ENCODE results near the gene SYPL1. TPM values are rescaled to one million over a fixed set of nuclear protein-coding genes. Genes with fewer than 3 reads are reported as not detected.

SYPL1 gene
- total RNA-seq, 1 experiment from 2014 or later: 78.0 TPM

DNA sequence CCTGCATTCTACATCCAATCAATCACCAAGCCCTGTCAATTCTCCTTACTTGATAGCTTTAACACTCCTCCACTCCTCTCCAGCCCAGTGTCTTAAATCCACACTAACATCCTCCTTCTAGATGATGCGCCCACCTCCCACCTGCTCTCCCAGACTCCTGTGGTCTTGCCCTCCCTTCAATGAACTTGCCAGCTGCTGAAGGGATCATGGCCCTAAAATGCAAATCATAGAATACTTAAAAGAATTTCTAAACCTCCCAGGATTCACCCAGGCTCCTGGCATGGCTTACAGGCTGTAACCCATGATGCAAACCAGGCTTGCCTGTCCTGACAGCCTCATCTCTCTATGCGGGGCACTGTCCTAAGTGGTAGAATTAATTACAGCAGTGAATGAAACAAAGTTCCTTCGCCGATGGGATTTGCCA is 43.6 kb downstream of the SYPL1 start:
- no peak for ATAC-seq
- Histone ChIP-seq H3K4me1 (ENCODE audit: control insufficient read depth in 1 of 2, insufficient read depth in 2 of 2, low read length in 2 of 2) (peaks cover 15 to 25% of the 10 kb centered on the region in 2 experiments), H2AFZ (ENCODE audit: low read depth, low read length, poor library complexity, severe bottlenecking) (no peak overlapping the region), H3K4me3 (replicated peaks in 1 of 2; ENCODE audit: low read depth in 1 of 2, low read length in 2 of 2) (no peak overlapping the region), H3K36me3 (ENCODE audit: control insufficient read depth in 1 of 2, insufficient read depth in 2 of 2, low read length in 2 of 2) (no peaks in the 10 kb centered on the region), H3K9me3 (ENCODE audit: control insufficient read depth in 1 of 2, insufficient read depth in 1 of 2, low read depth in 1 of 2, low read length in 2 of 2) (no peaks in the 10 kb centered on the region), H3K27ac (ENCODE audit: low read depth, low read length) (no peak overlapping the region), H3K4me2 (ENCODE audit: low read length) (no peak overlapping the region), H3K9ac (ENCODE audit: low read length) (no peak overlapping the region), H4K20me1 (ENCODE audit: insufficient read depth) (no peaks in the 10 kb centered on the region), H3K27me3 (ENCODE audit: insufficient read depth, low read length) (no peaks in the 10 kb centered on the region), H3K9me2 (ENCODE audit: insufficient read depth) (no peaks in the 10 kb centered on the region), H3K79me2 (ENCODE audit: insufficient read depth, low read length) (no peaks in the 10 kb centered on the region)
- no TSS peak for BruUV-seq (replicated peaks)
- RAD21 ChIA-PET (ENCODE audit: low non-redundant PET in 1 of 2, low total read pairs in 2 of 2, uncharacterized antibody in 2 of 2, unreplicated experiment in 2 of 2): interaction anchor here in 1 of 2 experiments (0.6 kb wide), 1 partner anchor 44 kb away, joined by 6 read pairs; no protein-coding TSS in a partner anchor
- no peak for DNase-seq (ENCODE audit: low read depth, low spot score)
- intact Hi-C loops (cut with micrococcal nuclease): no loop called here
- CTCF ChIA-PET: no interaction called here
- POLR2A ChIA-PET: no interaction called here
- TF ChIP-seq SRF (IDR thresholded peaks at IDR 0.05; ENCODE audit: low read depth) (no peak), CBX3 (IDR thresholded peaks at IDR 0.05; ENCODE audit: low read depth) (no peak), ELF1 (IDR thresholded peaks at IDR 0.05; ENCODE audit: borderline replicate concordance, low read depth) (no peak), CEBPB (IDR thresholded peaks at IDR 0.05; ENCODE audit: low read depth) (no peak), TCF7L2 (IDR thresholded peaks at IDR 0.05; ENCODE audit: borderline replicate concordance, extremely low read depth, insufficient read depth, insufficient read length) (no peak), SP1 (IDR thresholded peaks at IDR 0.05; ENCODE audit: low read depth) (no peak), POLR2A (IDR thresholded peaks at IDR 0.05; ENCODE audit: borderline replicate concordance, extremely low read depth, insufficient read depth, insufficient read length) (no peak), RAD21 (IDR thresholded peaks at IDR 0.05; ENCODE audit: low read depth) (no peak), SIN3A (IDR thresholded peaks at IDR 0.05; ENCODE audit: low read depth) (no peak)
- TF ChIP-seq, protein P1, sequence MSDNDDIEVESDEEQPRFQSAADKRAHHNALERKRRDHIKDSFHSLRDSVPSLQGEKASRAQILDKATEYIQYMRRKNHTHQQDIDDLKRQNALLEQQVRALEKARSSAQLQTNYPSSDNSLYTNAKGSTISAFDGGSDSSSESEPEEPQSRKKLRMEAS (IDR thresholded peaks at IDR 0.05): no peak
- TF ChIP-seq, protein P2, sequence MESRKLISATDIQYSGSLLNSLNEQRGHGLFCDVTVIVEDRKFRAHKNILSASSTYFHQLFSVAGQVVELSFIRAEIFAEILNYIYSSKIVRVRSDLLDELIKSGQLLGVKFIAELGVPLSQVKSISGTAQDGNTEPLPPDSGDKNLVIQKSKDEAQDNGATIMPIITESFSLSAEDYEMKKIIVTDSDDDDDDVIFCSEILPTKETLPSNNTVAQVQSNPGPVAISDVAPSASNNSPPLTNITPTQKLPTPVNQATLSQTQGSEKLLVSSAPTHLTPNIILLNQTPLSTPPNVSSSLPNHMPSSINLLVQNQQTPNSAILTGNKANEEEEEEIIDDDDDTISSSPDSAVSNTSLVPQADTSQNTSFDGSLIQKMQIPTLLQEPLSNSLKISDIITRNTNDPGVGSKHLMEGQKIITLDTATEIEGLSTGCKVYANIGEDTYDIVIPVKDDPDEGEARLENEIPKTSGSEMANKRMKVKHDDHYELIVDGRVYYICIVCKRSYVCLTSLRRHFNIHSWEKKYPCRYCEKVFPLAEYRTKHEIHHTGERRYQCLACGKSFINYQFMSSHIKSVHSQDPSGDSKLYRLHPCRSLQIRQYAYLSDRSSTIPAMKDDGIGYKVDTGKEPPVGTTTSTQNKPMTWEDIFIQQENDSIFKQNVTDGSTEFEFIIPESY (IDR thresholded peaks at IDR 0.05; ENCODE audit: extremely low read depth, insufficient replicate concordance, low read length): no peak
- TF ChIP-seq, protein P3, sequence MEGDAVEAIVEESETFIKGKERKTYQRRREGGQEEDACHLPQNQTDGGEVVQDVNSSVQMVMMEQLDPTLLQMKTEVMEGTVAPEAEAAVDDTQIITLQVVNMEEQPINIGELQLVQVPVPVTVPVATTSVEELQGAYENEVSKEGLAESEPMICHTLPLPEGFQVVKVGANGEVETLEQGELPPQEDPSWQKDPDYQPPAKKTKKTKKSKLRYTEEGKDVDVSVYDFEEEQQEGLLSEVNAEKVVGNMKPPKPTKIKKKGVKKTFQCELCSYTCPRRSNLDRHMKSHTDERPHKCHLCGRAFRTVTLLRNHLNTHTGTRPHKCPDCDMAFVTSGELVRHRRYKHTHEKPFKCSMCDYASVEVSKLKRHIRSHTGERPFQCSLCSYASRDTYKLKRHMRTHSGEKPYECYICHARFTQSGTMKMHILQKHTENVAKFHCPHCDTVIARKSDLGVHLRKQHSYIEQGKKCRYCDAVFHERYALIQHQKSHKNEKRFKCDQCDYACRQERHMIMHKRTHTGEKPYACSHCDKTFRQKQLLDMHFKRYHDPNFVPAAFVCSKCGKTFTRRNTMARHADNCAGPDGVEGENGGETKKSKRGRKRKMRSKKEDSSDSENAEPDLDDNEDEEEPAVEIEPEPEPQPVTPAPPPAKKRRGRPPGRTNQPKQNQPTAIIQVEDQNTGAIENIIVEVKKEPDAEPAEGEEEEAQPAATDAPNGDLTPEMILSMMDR (IDR thresholded peaks at IDR 0.05 in 2 of 3, conservative IDR thresholded peaks at IDR 0.05 in 1 of 3; ENCODE audit: borderline replicate concordance in 1 of 3, insufficient read depth in 1 of 3, low read depth in 2 of 3, low read length in 2 of 3): no peak
- TF ChIP-seq, protein P4, sequence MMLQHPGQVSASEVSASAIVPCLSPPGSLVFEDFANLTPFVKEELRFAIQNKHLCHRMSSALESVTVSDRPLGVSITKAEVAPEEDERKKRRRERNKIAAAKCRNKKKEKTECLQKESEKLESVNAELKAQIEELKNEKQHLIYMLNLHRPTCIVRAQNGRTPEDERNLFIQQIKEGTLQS (IDR thresholded peaks at IDR 0.05): no peak

All from HCT116 (cell line).